K562 (cell line): ENCODE data around the gene MZB1. TPM values are rescaled to one million over a fixed set of nuclear protein-coding genes. Genes with fewer than 3 reads are reported as not detected.
A peak's percentile ranks its signal among the peaks of the same experiment; 100 is the strongest.

Experiments
- AFF1 ChIP-seq, 2 experiments: fragments of 450-650 bp; IDR thresholded peaks; 2 replicates each; pipeline ENCODE4 v1.6.1; 2018; ENCODE audit warnings: mild to moderate bottlenecking in 2 of 2, low read depth in 1 of 2; ENCODE audit not compliant: partially characterized antibody in 2 of 2
- ARID2 ChIP-seq: fragments of 450-650 bp; IDR thresholded peaks from 2 replicates; pipeline ENCODE4 v1.6.1; 2017; ENCODE audit warnings: antibody characterized with exemption, mild to moderate bottlenecking
- CEBPG ChIP-seq, 3 experiments: fragments of 200-800 bp in 1 of 3; sonication (Bioruptor generic) in 1 of 3; sonication (generic) in 1 of 3; formaldehyde crosslinking in 1 of 3; IDR thresholded peaks in 2 of 3; conservative IDR thresholded peaks in 1 of 3; 2 replicates each; pipeline versions ENCODE4 v1.6.1 to v1.8.0; 2016 to 2022; ENCODE audit warnings: missing compliant biosample characterization in 2 of 3, missing genetic modification characterization in 2 of 3, mild to moderate bottlenecking in 1 of 3, missing genetic modification reagents in 1 of 3
- GABPA ChIP-seq: fragments of 200-800 bp; sonication (Bioruptor generic); conservative IDR thresholded peaks from 2 replicates; pipeline ENCODE4 v1.6.1; 2016; ENCODE audit warnings: low read depth, missing genetic modification characterization, missing compliant biosample characterization
- GATA2 ChIP-seq: sonication (generic); formaldehyde crosslinking; IDR thresholded peaks from 2 replicates; pipeline ENCODE4 v1.4.0; 2020; ENCODE audit warnings: mild to moderate bottlenecking, missing genetic modification reagents
- NR2C2 ChIP-seq, 2 experiments: fragments of 200-800 bp in 1 of 2; sonication (Bioruptor generic) in 1 of 2; sonication (generic) in 1 of 2; formaldehyde crosslinking in 1 of 2; IDR thresholded peaks; 2 replicates each; pipeline versions ENCODE4 v1.6.1 to v1.8.0; 2016 to 2022; ENCODE audit warnings: mild to moderate bottlenecking in 1 of 2, missing compliant biosample characterization in 1 of 2, missing genetic modification characterization in 1 of 2, missing genetic modification reagents in 1 of 2
- ZBTB9 ChIP-seq: fragments of 450-650 bp; formaldehyde crosslinking; IDR thresholded peaks from 2 replicates; pipeline ENCODE4 v1.4.0; 2020; ENCODE audit warnings: mild to moderate bottlenecking, moderate library complexity
- ZNF644 ChIP-seq: fragments of 200-800 bp; sonication (Bioruptor generic); IDR thresholded peaks from 2 replicates; pipeline ENCODE4 v1.6.1; 2016; ENCODE audit warnings: low read depth, missing genetic modification characterization, missing compliant biosample characterization
- polyA plus RNA-seq, 8 experiments: library from polyadenylated mRNA; depleted of rRNA in 4 of 8; stranded (reverse) in 5 of 8; unstranded in 3 of 8; fragments of >200 nt; fragmentation: Nextera tagmentation in 2 of 8; fragmentation: Illumina TruSeq in 1 of 8; extraction: Ambion mirVana in 2 of 8; extraction: Trizol in 1 of 8; gene quantifications; 2 replicates each; pipeline versions ENCODE4 v1.2.1 to v1.2.3, GENCODE V29; 2011 to 2014; ENCODE audit warnings: inconsistent platforms in 1 of 8, missing spikeins in 1 of 8
- total RNA-seq, 7 experiments: library from RNA; depleted of rRNA in 6 of 7; stranded (reverse); fragments of >200 nt in 6 of 7; fragmentation: Illumina TruSeq in 2 of 7; extraction: Trizol in 2 of 7; gene quantifications; 2 replicates each; pipeline versions ENCODE4 v1.2.1 to v1.2.3, GENCODE V29; 2011 to 2021; ENCODE audit warnings: low replicate concordance in 1 of 7

MZB1 gene
- total and polyA plus RNA-seq, 9 of the 15 experiments (the other 6 are each of a cell fraction or from before 2014, with no cell fraction given) = 0.13 to 0.31 TPM; not detected in 7

- TF ChIP-seq ZBTB9 (CRISPR knock-in tag) (peak; percentile 18; the same call in 1 of the 2 replicates), AFF1 (IDR thresholded peaks at IDR 0.05; ENCODE audit: low read depth in 1 of 2, partially characterized antibody in 2 of 2) (peak in 1 of 2 experiments; percentile 21), GATA2 (CRISPR knock-in tag) (peak; percentile 16; the same call in 1 of the 2 replicates), CEBPG (CRISPR knock-in tag; IDR thresholded peaks at IDR 0.05) (no peak), CEBPG (tag; conservative IDR thresholded peaks at IDR 0.05 in 1 of 2, IDR thresholded peaks at IDR 0.05 in 1 of 2) (0 out of 4 replicates have a peak, but pooled peaks of 1 of the 2 experiments have one; percentile 10), NR2C2 (CRISPR knock-in tag; IDR thresholded peaks at IDR 0.05) (no peak), NR2C2 (tag; IDR thresholded peaks at IDR 0.05) (peak; percentile 6; the same call in 1 of the 2 replicates), ARID2 (0 out of 2 replicates have a peak, but pooled peaks have one; percentile 8), GABPA (tag) (no peak), ZNF644 (0 out of 2 replicates have a peak, but pooled peaks have one; percentile 36)
Observed at GRCh38 chr5:139404484-139404840, 14.7 kb upstream of the MZB1 start (continued).
